Smooth muscle cell (in vitro differentiated cells): Measurements from ENCODE around the gene PRSS56. TPM values are rescaled to one million over a fixed set of nuclear protein-coding genes. Genes with fewer than 3 reads are reported as not detected.

ENCODE experiments used
- DNase-seq: peaks from one replicate; lab custom pipeline; 2025; ENCODE audit not compliant: unreplicated experiment; lab: John Stamatoyannopoulos, UW
- H2AFZ ChIP-seq: fragments of 200-600 bp; sonication (generic); 2 replicates; pipeline ENCODE4 v1.6.0; 2016; ENCODE audit warnings: antibody characterized with exemption, low read depth, mild to moderate bottlenecking
- H3F3A ChIP-seq: fragments of 200-600 bp; sonication (generic); 2 replicates; pipeline ENCODE4 v1.6.0; 2017; ENCODE audit warnings: antibody characterized with exemption, low read depth
- H3K27ac ChIP-seq: fragments of 200-600 bp; sonication (generic); 2 replicates; pipeline ENCODE4 v1.5.1; 2016; ENCODE audit warnings: low read depth, mild to moderate bottlenecking
- H3K27me3 ChIP-seq: fragments of 200-600 bp; sonication (generic); 2 replicates; pipeline ENCODE4 v1.6.1; 2016; ENCODE audit warnings: low read depth, mild to moderate bottlenecking
- H3K36me3 ChIP-seq: fragments of 200-600 bp; sonication (generic); 2 replicates; pipeline ENCODE4 v1.5.1; 2016; ENCODE audit warnings: low read depth
- H3K4me1 ChIP-seq: fragments of 200-600 bp; sonication (generic); 2 replicates; pipeline ENCODE4 v1.5.1; 2016; ENCODE audit warnings: low read depth
- H3K4me2 ChIP-seq: fragments of 200-600 bp; sonication (generic); 2 replicates; pipeline ENCODE4 v1.6.0; 2016; ENCODE audit warnings: mild to moderate bottlenecking
- H3K4me3 ChIP-seq: fragments of 200-600 bp; sonication (generic); 2 replicates; pipeline ENCODE4 v1.5.1; 2016; ENCODE audit warnings: mild to moderate bottlenecking
- H3K79me2 ChIP-seq: fragments of 200-600 bp; sonication (generic); 2 replicates; pipeline ENCODE4 v1.6.0; 2016; ENCODE audit warnings: low read depth, mild to moderate bottlenecking
- H3K9ac ChIP-seq: fragments of 200-600 bp; sonication (generic); 2 replicates; pipeline ENCODE4 v1.6.0; 2016; ENCODE audit warnings: low read depth
- H3K9me3 ChIP-seq: fragments of 200-600 bp; sonication (generic); replicated peaks from 2 replicates; pipeline ENCODE4 v1.5.1; 2016; ENCODE audit warnings: low read depth
- H4K20me1 ChIP-seq: fragments of 200-600 bp; sonication (generic); 2 replicates; pipeline ENCODE4 v1.6.0; 2016; ENCODE audit warnings: low read depth
- CTCF ChIP-seq: fragments of 200-600 bp; sonication (generic); IDR thresholded peaks from 2 replicates; pipeline ENCODE4 v1.5.1; 2017; ENCODE audit warnings: borderline replicate concordance, mild to moderate bottlenecking, antibody characterized with exemption; ENCODE audit not compliant: insufficient read depth, poor library complexity, severe bottlenecking
- WGBS: methylation state at CpG from one replicate; pipeline ENCODE4 v1.1.7; 2016; ENCODE audit warnings: low lambda C conversion rate; 5-methylcytosine and 5-hydroxymethylcytosine counted together
- polyA plus RNA-seq: library from polyadenylated mRNA; unstranded; fragments of >200 nt; fragmentation: Nextera tagmentation; extraction: Ambion mirVana; gene quantifications from 2 replicates; pipeline ENCODE4 v1.2.1, GENCODE V29; 2016
- total RNA-seq: library from RNA; depleted of rRNA; stranded (reverse); fragments of >200 nt; gene quantifications from 2 replicates; pipeline ENCODE4 v1.2.3, GENCODE V29; 2014

Gene PRSS56
- total and polyA plus RNA-seq, 2 experiments from 2014 or later, result not detected

- Histone ChIP-seq H3K27me3 (no peaks in the 10 kb centered on the region), H3K27ac (no peak overlapping the region)
- TF ChIP-seq CTCF, result no peak
These were observed 14.9 kb downstream of the PRSS56 start for GRCh38 chr2:232534940-232535651.

GRCh38 chr2:232535761-232536530, 15.8 kb downstream of the PRSS56 start:
- no peak overlapping the region for H3K27ac ChIP-seq
- TF ChIP-seq CTCF, result no peak
- no peak overlapping the region for H3K9ac ChIP-seq
- no peak overlapping the region for H2AFZ ChIP-seq
- no peak overlapping the region for H3K4me3 ChIP-seq
- H3K9me3 ChIP-seq, result no peaks in the 10 kb centered on the region
- H3K27me3 ChIP-seq, result no peaks in the 10 kb centered on the region
- WGBS, result 92% methylated on average over 5 of the region's 5 CpGs
- no peaks in the 10 kb centered on the region for H3F3A ChIP-seq
- H3K4me2 ChIP-seq, result no peak overlapping the region
- H3K4me1 ChIP-seq, result peaks cover 6% of the 10 kb centered on the region
- H3K79me2 ChIP-seq, result no peaks in the 10 kb centered on the region
- no peak for DNase-seq
- H4K20me1 ChIP-seq, result no peaks in the 10 kb centered on the region
- H3K36me3 ChIP-seq, result no peaks in the 10 kb centered on the region

More at GRCh38 chr2:232534940-232535651, 14.9 kb downstream of the PRSS56 start:
- H3K36me3 ChIP-seq, result no peaks in the 10 kb centered on the region
- no peaks in the 10 kb centered on the region for H4K20me1 ChIP-seq
- no peaks in the 10 kb centered on the region for H3K9me3 ChIP-seq
- H3F3A ChIP-seq, result no peaks in the 10 kb centered on the region
- H3K9ac ChIP-seq, result no peak overlapping the region
- DNase-seq, result no peak
- no peak overlapping the region for H3K4me3 ChIP-seq
- no peak overlapping the region for H2AFZ ChIP-seq
- peaks cover 6% of the 10 kb centered on the region for H3K4me1 ChIP-seq
- H3K4me2 ChIP-seq, result peak overlapping the region; percentile 17
- WGBS, result 79% methylated on average over 14 of the region's 14 CpGs
- no peaks in the 10 kb centered on the region for H3K79me2 ChIP-seq

GRCh38 chr2:232537079-232537478, 16.9 kb downstream of the PRSS56 start:
- H3K4me2 ChIP-seq, result no peak overlapping the region
- H4K20me1 ChIP-seq, result no peaks in the 10 kb centered on the region
- no peak for TF ChIP-seq CTCF
- no peak overlapping the region for H3K27ac ChIP-seq
- no peaks in the 10 kb centered on the region for H3F3A ChIP-seq
- H3K4me3 ChIP-seq, result no peak overlapping the region
- H3K36me3 ChIP-seq, result no peaks in the 10 kb centered on the region
- 73% methylated on average over 5 of the region's 5 CpGs for WGBS
- H3K9me3 ChIP-seq, result no peaks in the 10 kb centered on the region
- no peaks in the 10 kb centered on the region for H3K79me2 ChIP-seq
- H3K9ac ChIP-seq, result no peak overlapping the region
- H3K27me3 ChIP-seq, result no peaks in the 10 kb centered on the region
- no peak overlapping the region for H2AFZ ChIP-seq
- no peak for DNase-seq
- H3K4me1 ChIP-seq, result peaks cover 6% of the 10 kb centered on the region
